GM19025 (cell line): ENCODE measurements around the gene FUT6.

Experiments
- ATAC-seq: cut with Tn5 transposase; IDR thresholded peaks from one replicate; pipeline ENCODE4 v1.9.1; 2021; ENCODE audit warnings: mild to moderate bottlenecking, low read depth, moderate library complexity; ENCODE audit not compliant: unreplicated experiment

The FUT6 gene

DNA sequence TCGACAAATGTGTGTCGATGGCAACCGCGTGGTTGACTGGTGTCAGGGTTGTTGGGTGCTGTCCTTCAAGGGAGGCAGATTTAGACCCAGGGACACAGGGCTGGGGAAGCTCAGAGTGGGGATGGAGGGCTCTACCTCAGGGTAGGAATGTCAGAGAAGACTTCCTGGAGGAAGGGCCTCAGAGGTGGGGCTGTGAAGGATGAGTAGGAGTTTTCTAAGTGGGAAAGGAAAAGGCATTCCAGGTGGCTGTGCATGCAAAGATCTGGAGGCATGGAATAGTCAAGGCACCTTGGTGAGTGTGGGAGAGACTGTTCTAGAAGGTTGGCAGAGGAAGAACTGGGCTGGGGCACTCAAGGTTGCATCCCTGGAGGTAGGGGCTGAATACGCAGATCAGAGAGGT is 32.6 kb downstream of the FUT6 start:
- no peak for ATAC-seq

DNA sequence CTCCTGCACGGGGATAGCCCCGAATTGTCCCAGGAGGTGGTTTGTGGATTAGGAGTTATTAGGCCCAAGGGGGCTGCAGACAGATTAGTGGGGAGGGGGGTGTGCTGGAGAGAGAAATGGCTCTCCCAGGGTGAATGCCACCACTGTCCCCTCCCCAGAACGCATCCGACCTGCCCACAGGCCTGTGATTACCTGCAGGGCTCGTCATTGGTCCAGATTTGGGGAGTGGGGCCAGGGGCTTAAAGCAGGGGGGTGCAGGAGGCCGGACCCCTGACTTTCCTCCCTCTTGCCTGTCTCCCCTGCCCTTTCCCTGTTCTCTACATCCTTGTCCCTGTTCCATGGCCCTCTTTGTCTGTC is 33.4 kb downstream of the FUT6 start:
- no peak for ATAC-seq

DNA sequence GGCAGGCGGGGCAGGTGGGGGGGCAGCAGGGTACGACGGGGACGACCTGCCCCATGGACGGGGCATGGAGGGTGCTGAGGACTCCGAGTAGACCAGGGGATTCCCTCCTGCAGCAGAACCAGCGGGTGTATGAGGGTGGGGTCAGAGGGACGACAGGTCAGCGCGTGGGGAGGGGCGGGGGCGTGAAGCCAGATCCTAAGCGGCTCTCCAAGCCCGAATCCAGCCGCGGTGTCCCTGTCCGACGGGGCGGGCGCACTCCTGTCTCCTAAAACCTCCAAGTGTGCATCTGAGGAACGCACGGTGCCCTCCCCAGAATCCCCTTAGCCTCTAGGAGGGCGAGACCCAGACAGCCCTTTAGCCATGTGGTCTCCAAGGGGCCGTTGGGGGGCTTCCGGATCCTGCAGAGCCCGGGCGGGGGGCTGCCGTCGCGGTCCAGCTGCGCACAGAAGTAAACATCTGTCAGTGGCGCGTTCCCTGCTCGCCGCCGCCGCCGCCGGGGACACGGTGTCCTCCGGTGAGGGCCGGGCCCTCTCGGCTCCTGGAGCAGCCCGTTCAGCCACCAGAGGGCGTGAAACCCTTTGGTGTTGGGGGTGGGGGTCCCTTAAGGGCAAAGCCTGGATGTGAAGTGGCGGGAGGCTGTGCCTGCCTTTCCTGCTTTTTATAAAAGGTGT is 33.9 kb downstream of the FUT6 start:
- ATAC-seq, result no peak

- ATAC-seq, result no peak
Observed at GRCh38 chr19:5804516-5805461, 34.7 kb downstream of the FUT6 start, which contains the start of gene NRTN. Gene NRTN (plus strand): TSS chr19:5805067. CDS start chr19:5824166, 19,099 bp downstream.

GRCh38 chr19:5803752-5804515 is 35.6 kb downstream of the FUT6 start:
- peak; percentile 60 for ATAC-seq

- no peak for ATAC-seq
Observed at GRCh38 chr19:5803441-5803751, 36.1 kb downstream of the FUT6 start.

GRCh38 chr19:5801796-5802619 is 37.5 kb downstream of the FUT6 start:
- ATAC-seq, result no peak

- ATAC-seq, result no peak
Observed at GRCh38 chr19:5800361-5801270, 38.9 kb downstream of the FUT6 start.

GRCh38 chr19:5799247-5800241 is 40.0 kb downstream of the FUT6 start:
- no peak for ATAC-seq

DNA sequence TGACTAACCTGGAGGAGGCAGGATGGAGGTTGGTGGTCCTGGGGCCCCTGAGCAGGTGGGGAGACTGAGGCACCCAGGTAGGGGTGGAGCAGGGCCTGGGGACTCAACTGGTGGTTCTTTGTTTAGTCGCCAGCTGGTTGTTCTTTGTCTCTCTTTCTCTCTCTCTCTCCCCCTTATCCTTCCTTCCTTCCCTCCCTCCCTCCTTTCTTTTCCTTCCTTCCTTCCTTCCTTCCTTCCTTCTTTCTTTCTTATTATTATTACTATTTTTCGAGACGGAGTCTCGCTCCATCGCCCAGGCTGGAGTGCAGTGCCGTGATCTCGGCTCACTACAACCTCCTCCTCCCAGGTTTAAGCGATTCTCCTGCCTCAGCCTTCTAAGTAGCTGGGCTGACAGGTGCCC is 41.3 kb downstream of the FUT6 start:
- ATAC-seq, result no peak

- ATAC-seq, result no peak
Observed at GRCh38 chr19:5795382-5795919, 44.1 kb downstream of the FUT6 start.

GRCh38 chr19:5793188-5793587 is 46.3 kb downstream of the FUT6 start:
- no peak for ATAC-seq

DNA sequence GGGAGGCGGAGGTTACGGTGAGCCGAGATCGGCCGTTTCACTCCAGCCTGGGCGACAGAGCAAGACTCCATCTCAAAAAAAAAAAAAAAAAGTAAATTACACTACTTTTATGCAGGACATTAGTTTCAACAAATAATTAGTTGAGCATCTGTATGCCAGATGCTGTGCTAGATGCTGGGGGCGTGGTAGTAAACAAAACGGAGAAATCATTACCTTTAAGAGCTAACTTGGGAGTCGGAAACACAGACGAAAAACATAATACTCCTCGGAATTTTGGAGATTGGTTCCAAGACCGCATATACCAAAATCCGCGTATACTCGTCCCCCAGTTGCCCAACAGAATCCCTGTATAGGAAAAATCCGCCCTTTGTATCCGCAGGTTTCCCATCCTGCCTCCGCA is 47.3 kb downstream of the FUT6 start:
- ATAC-seq, result no peak

DNA sequence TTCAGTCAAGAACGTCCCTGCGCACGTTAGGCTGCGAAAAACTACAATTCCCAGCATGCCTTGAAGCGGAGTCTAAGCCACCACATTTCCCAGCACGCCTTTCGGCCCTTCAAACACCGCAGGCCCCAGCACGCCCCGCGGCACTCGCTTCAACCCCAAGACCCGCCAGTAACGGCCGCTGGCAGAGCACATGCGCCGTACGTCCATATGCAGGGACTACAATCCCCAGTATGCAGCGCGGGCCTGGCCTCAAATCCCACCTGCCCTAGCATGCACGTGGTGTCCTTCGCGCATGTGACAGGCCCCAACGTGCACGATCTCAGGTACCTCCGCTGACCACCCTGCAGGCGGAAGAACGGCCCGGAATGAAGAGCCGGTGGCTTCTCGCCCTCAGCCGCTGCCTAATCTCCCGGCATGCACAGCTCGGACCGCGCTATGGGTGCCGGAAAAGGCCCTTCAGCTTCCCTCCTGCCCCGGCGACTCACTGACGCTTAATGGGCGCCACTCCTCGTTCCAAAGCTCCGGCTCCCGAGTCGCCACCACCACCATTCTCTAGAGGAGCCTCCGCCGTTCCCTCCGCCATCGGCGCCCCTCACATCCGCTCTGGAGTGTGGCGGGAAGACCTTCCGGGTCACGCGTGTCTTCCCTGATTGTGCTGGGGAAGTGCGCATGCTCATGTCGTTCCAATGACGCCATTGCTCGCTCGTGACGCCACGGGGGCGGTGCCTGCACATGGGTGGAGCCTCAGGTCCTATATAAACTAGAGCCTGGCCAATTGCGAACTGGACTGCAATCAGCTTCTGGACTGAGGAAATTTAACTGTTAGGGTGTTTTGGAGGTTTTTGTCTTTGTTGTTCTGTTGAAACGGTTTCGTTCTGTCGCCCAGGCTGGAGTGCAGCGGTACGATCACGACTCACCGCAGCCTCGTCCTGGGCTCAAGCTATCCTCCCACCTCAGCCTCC is 48.7 kb downstream of the FUT6 start, which contains the start of gene DUS3L:
TSS of gene DUS3L (minus strand) at position 605 of the 962 bp plus-strand sequence. CDS start at position 583, 22 bp downstream.
- peak; percentile 89 for ATAC-seq

DNA sequence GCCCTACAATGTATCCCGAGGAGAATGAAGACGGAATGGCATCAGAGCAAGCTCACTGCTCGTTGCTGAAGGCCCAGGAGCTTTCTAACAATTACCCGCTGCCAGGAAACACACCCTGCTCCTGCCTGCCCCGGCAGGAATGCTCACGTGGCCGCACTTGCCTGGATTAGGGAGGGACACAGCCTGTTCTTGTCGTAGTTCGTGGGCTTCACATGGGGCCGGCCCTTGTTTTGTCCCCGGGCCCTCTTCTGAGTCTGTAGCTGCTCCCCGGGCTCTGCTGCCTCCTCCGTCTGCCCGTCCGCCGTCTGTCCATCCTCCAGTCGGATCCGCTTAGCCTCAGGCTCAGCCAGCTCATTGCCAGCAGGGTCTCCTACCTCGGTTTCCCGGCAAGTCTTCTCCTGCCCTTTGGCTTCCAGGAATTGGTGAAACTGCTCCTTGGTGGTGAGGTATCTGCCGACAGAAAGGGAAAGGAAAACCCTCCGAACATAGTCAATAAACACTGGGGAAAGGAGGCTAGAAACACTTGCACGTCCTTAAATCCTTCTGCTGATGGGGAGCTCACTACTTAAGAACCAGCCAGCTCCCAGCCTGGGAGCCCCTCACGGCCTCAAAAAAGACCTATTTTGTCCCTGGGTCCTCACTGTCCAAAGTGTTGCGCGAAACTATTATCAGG is 49.5 kb downstream of the FUT6 start:
- ATAC-seq, result no peak

- ATAC-seq, result no peak
Observed at GRCh38 chr19:5789351-5789761, 50.1 kb downstream of the FUT6 start.
